MM.1S (cell line): ENCODE measurements around the gene GSN.

Experiments
- EZH2 ChIP-seq: fragments of 300-600 bp; sonication (generic); optimal IDR thresholded peaks from 2 replicates; pipeline ENCODE3; 2017; ENCODE audit warnings: low read depth, mild to moderate bottlenecking, antibody characterized with exemption, low read length, mixed read lengths
- EZH2phosphoT487 ChIP-seq: fragments of 300-600 bp; sonication (generic); IDR thresholded peaks from 2 replicates; pipeline ENCODE4 v1.6.1; 2018; ENCODE audit warnings: antibody characterized with exemption, low read length
- TF ChIP-seq, protein P1 (sequence below): fragments of 300-600 bp; sonication (generic); IDR thresholded peaks from 2 replicates; pipeline ENCODE4 v1.5.1; 2016; ENCODE audit warnings: antibody characterized with exemption, low read length, mixed read lengths

DNA sequence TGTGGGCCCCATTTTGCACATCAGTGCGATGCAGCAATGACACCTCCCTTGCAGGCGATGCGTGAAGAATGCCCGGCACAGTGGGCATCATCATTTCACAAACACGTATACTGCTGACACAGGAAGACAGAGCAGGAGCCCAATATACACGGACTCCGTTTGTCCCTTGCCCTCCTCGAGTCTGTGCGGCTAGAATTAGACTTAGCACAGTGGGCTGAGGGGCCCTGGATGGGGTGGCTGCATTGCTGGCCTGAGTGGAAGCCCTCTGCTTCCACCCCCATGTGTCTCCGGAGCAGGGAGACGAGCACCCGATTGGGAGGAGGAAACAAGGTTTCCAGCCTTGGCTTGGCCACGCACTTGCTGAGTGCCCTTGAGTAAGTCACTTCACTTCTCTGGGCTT is 40.8 kb downstream of the GSN start:
- TF ChIP-seq, protein P1, sequence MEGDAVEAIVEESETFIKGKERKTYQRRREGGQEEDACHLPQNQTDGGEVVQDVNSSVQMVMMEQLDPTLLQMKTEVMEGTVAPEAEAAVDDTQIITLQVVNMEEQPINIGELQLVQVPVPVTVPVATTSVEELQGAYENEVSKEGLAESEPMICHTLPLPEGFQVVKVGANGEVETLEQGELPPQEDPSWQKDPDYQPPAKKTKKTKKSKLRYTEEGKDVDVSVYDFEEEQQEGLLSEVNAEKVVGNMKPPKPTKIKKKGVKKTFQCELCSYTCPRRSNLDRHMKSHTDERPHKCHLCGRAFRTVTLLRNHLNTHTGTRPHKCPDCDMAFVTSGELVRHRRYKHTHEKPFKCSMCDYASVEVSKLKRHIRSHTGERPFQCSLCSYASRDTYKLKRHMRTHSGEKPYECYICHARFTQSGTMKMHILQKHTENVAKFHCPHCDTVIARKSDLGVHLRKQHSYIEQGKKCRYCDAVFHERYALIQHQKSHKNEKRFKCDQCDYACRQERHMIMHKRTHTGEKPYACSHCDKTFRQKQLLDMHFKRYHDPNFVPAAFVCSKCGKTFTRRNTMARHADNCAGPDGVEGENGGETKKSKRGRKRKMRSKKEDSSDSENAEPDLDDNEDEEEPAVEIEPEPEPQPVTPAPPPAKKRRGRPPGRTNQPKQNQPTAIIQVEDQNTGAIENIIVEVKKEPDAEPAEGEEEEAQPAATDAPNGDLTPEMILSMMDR = no peak
- TF ChIP-seq EZH2phosphoT487 = no peak
- no peak for TF ChIP-seq EZH2
